Measurements from ENCODE around the gene DDAH1. TPM values are rescaled to one million over a fixed set of nuclear protein-coding genes. Genes with fewer than 3 reads are reported as not detected.
A peak's percentile ranks its signal among the peaks of the same experiment; 100 is the strongest.

DDAH1 gene
- total RNA-seq, 1 experiment from 2014 or later, result 65.9 TPM

GRCh38 chr1:85496941-85497582 lies 32.1 kb upstream of the DDAH1 start:
- ATAC-seq (no peak), DNase-seq (no peak)
- no TSS peak for BruUV-seq (replicated peaks)
- CTCF ChIA-PET, result no interaction called here
- Histone ChIP-seq H3K27me3 (ENCODE audit: low read length) (no peaks in the 10 kb centered on the region), H2AFZ (ENCODE audit: low read length) (no peak overlapping the region), H4K20me1 (ENCODE audit: low read length) (no peaks in the 10 kb centered on the region), H3K4me2 (ENCODE audit: low read length) (peak overlapping the region; percentile 81; the same call in 1 of the 2 replicates), H3K36me3 (ENCODE audit: low read depth, low read length) (no peaks in the 10 kb centered on the region), H3K4me3 (ENCODE audit: low read length) (no peak overlapping the region), H3K79me2 (ENCODE audit: low read length) (no peaks in the 10 kb centered on the region), H3K4me1 (ENCODE audit: insufficient read depth, low read length) (peaks cover 34% of the 10 kb centered on the region), H3K9me3 (ENCODE audit: low read length) (no peaks in the 10 kb centered on the region), H3K9ac (ENCODE audit: low read length) (no peak overlapping the region), H3F3A (ENCODE audit: low read length, unreplicated experiment) (peaks cover 4% of the 10 kb centered on the region), H3K27ac (ENCODE audit: low read length) (no peak overlapping the region), H3K9me2 (replicated peaks; ENCODE audit: low read length) (no peaks in the 10 kb centered on the region)
- intact Hi-C loops (cut with micrococcal nuclease), result loop anchor here (5.0 kb wide), 1 partner anchor 195 kb away; no protein-coding TSS in a partner anchor
- POLR2A ChIA-PET (ENCODE audit: unreplicated experiment), result no interaction called here
- TF ChIP-seq CTCF (conservative IDR thresholded peaks at IDR 0.05; ENCODE audit: low read depth, low read length), result no peak
- no peak for TF ChIP-seq EZH2 (IDR thresholded peaks at IDR 0.05; ENCODE audit: low read length, unreplicated experiment)
- TF ChIP-seq EZH2phosphoT487 (IDR thresholded peaks at IDR 0.05; ENCODE audit: borderline replicate concordance, low read length), result no peak

GRCh38 chr1:85495556-85495955 lies 30.6 kb upstream of the DDAH1 start:
- Histone ChIP-seq H3K9me2 (replicated peaks; ENCODE audit: low read length) (no peaks in the 10 kb centered on the region), H3K4me2 (ENCODE audit: low read length) (peak overlapping the region; percentile 81), H3K9me3 (ENCODE audit: low read length) (no peaks in the 10 kb centered on the region), H3K9ac (ENCODE audit: low read length) (peak overlapping the region; percentile 17; the same call in 1 of the 2 replicates), H3K36me3 (ENCODE audit: low read depth, low read length) (no peaks in the 10 kb centered on the region), H3K4me3 (ENCODE audit: low read length) (peak overlapping the region; percentile 48), H3K79me2 (ENCODE audit: low read length) (no peaks in the 10 kb centered on the region), H3K4me1 (ENCODE audit: insufficient read depth, low read length) (peaks cover 34% of the 10 kb centered on the region), H3K27me3 (ENCODE audit: low read length) (no peaks in the 10 kb centered on the region), H3K27ac (ENCODE audit: low read length) (peak overlapping the region; percentile 66), H3F3A (ENCODE audit: low read length, unreplicated experiment) (peaks cover 4% of the 10 kb centered on the region), H2AFZ (ENCODE audit: low read length) (peak overlapping the region; percentile 72), H4K20me1 (ENCODE audit: low read length) (no peaks in the 10 kb centered on the region)
- no peak for TF ChIP-seq EZH2phosphoT487 (IDR thresholded peaks at IDR 0.05; ENCODE audit: borderline replicate concordance, low read length)
- no peak for TF ChIP-seq CTCF (conservative IDR thresholded peaks at IDR 0.05; ENCODE audit: low read depth, low read length)
- no peak for TF ChIP-seq EZH2 (IDR thresholded peaks at IDR 0.05; ENCODE audit: low read length, unreplicated experiment)
- CTCF ChIA-PET, result interaction anchor here (0.7 kb wide), 1 partner anchor 11 kb away, joined by 4 read pairs; no protein-coding TSS in a partner anchor
- DNase-seq (peak; percentile 98), ATAC-seq (peak; percentile 93)
- BruUV-seq (replicated peaks), result no TSS peak
- intact Hi-C loops (cut with micrococcal nuclease), result loop anchor here (2.0 to 5.0 kb wide), 2 partner anchors 81 to 197 kb away; no protein-coding TSS in a partner anchor
- POLR2A ChIA-PET (ENCODE audit: unreplicated experiment), result interaction anchor here (0.5 to 0.8 kb wide), 4 partner anchors 30 to 523 kb away, joined by 3 to 7 read pairs (median 4); partner anchors contain the start of gene DDAH1

GRCh38 chr1:85494904-85495266 lies 29.9 kb upstream of the DDAH1 start:
- no peak overlapping the region for H3K9ac ChIP-seq (ENCODE audit: low read length)
- peak overlapping the region; percentile 48; the same call in 1 of the 2 replicates for H3K4me3 ChIP-seq (ENCODE audit: low read length)
- peaks cover 34% of the 10 kb centered on the region for H3K4me1 ChIP-seq (ENCODE audit: insufficient read depth, low read length)
- no peaks in the 10 kb centered on the region for H4K20me1 ChIP-seq (ENCODE audit: low read length)
- H3K36me3 ChIP-seq (ENCODE audit: low read depth, low read length), result no peaks in the 10 kb centered on the region
- TF ChIP-seq CTCF (conservative IDR thresholded peaks at IDR 0.05; ENCODE audit: low read depth, low read length) (peak; percentile 59), EZH2 (IDR thresholded peaks at IDR 0.05; ENCODE audit: low read length, unreplicated experiment) (no peak), EZH2phosphoT487 (IDR thresholded peaks at IDR 0.05; ENCODE audit: borderline replicate concordance, low read length) (no peak)
- peak overlapping the region; percentile 81 for H3K4me2 ChIP-seq (ENCODE audit: low read length)
- peak overlapping the region; percentile 72; the same call in 1 of the 2 replicates for H2AFZ ChIP-seq (ENCODE audit: low read length)
- H3F3A ChIP-seq (ENCODE audit: low read length, unreplicated experiment), result peaks cover 4% of the 10 kb centered on the region
- H3K27ac ChIP-seq (ENCODE audit: low read length), result peak overlapping the region; percentile 66
- intact Hi-C loops (cut with micrococcal nuclease), result loop anchor here (2.0 to 5.0 kb wide), 2 partner anchors 82 to 197 kb away; no protein-coding TSS in a partner anchor
- ChIA-PET POLR2A (ENCODE audit: unreplicated experiment) (no interaction called here), CTCF (no interaction called here)
- H3K9me2 ChIP-seq (replicated peaks; ENCODE audit: low read length), result no peaks in the 10 kb centered on the region
- peak; percentile 54 for DNase-seq
- H3K27me3 ChIP-seq (ENCODE audit: low read length), result no peaks in the 10 kb centered on the region
- TSS peak; percentile 73 for BruUV-seq (replicated peaks)
- no peaks in the 10 kb centered on the region for H3K9me3 ChIP-seq (ENCODE audit: low read length)
- peak; percentile 46 for ATAC-seq
- H3K79me2 ChIP-seq (ENCODE audit: low read length), result no peaks in the 10 kb centered on the region

Data from PC-3 (cell line).